DMS 273 treated with DMSO at 0.1 percent for 48 hours (cell line): Measurements from ENCODE around the gene APBB3.

ENCODE experiments used
- DNase-seq: peaks from one replicate; lab custom pipeline; 2025; lab: John Stamatoyannopoulos, UW

The APBB3 gene

DNA sequence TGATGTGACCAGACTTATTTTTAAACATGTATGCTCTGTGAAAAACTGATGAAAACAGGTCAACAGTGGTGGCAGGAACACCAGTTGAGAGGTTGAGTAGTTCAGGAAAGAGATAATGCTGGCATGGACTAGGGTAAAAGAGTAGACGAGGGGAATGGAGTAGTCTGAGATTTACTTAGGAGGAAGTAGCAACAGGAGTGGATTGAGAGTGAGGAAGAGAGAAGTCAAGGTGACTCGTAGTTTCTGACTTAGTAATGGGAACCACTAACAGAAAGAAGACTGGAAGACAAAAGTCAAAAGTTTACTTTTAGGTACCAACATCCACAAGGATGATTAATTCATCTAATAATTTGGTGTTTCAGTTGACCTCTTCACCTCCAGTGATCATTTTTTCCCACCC, 10.7 kb downstream of the APBB3 start:
- no peak for DNase-seq

DNA sequence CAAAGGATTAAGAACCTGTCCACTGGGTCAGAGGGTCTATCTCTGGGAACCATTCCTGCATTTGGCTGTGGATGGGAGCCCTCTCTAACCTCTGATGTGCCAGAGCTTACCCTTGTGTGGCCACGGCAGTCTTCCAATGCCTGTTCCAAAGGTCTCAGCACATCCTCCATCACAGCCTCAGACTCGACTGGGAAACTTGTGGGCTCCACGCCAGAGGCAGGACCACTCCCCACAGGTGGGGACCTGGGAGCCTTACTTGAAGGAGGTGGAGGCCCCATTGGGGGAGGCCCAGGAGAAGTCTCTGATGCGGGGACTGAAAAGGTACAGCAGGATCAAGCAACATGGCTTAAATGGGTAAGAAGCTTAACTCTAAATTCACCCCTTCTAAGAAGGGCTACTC, 12.5 kb downstream of the APBB3 start:
- DNase-seq = no peak

DNA sequence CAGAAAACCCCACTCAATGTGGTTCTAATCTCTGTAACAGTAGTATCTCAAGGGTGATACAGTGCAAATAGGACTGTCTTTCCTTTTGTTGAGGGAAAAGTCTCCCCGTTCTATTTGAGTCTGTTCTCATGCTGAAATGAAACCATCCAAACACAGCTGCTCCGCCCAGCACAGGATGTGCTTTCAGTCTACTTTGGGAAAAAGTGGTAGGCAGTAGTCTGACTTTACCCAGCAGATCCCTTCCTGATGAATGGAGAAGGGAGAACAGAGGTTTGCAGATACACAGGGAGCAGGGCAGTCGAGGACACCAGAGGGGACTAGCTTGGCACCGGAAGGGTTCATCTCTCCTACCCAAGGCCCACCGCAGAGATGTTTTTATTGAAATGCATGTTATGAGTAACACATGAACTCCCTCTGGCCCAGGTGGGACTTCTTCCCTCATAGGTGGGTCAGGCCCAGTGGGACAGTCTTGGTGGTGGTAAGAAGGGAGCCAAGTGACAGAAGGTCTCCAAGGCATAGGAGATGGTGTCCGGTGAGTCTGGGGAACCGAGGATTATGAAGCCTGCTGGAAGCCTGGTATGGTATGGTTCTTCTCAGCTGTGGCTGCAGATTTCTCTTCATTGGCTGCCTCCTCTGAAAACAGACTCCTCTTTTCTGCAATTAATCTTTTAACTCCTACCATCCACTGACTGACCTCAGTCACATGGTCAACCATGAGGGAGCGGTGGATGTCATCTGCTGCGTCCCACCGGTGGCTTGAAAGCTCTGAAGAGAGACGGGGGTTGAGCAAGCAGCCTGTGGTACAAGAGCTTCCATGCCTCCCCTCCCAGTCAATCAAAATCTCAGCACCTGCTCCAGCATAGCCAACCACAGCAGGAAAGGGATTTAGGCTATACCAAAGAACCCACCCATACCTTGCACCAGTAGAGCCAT, 14.0 kb downstream of the APBB3 start:
- no peak for DNase-seq

DNA sequence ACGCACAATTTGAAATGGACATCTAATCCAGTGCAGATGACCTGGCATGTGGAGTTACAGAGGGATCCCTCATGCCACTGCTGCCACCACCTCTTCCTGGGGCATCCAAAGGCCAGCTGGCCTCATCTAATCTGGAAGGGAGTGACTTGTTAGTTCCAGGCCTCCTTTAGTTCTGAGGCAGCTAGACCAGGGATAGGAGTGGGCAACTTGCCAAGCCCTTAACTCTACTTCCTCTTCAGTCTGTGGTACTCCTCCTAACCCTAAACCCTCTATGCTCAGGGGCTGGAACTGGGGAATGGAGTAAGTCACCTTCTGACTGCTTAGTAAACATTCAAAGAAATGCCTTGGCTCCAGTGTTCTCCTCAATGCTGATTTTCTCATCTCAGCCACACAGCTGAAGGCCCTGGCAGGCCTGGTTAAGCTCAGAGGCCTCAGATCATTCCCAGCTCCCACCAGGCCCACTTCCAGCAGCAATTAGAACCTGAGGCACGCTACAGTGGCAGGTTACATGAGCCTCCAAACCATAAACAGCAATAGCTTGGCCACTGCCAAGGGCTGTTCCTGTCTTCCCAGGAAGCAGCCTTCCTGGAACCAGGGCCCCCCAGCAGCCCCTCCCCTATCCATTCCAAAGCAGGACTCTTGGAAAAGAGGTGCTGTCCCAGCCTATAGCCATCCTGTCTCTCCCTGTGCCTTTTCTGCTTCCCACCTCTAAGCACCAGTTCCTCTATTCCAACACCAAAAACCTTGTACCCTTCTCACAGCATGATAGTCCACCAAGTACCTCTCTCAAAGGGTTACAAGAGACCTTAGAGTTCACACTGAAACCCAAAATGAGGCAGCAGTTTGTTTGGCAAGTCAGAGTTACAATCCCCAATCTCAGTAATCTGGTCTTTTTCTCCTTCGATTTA, 14.9 kb downstream of the APBB3 start:
- no peak for DNase-seq

DNA sequence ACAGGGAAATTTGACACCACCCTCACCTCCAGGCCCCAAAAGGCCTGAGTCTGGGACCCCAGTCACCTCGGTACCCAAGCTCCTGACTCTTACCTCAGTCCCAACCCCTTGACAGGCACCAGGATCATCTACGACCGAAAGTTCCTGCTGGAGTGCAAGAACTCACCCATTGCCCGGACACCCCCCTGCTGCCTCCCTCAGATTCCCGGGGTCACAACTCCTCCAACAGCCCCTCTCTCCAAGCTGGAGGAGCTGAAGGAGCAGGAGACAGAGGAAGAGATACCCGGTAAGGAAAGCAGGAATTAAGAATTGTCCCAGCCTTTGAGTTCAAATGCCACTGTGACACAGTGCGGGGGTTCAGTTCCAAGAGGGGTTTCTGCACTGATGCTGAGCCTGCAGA, 15.6 kb downstream of the APBB3 start:
- DNase-seq = no peak

DNA sequence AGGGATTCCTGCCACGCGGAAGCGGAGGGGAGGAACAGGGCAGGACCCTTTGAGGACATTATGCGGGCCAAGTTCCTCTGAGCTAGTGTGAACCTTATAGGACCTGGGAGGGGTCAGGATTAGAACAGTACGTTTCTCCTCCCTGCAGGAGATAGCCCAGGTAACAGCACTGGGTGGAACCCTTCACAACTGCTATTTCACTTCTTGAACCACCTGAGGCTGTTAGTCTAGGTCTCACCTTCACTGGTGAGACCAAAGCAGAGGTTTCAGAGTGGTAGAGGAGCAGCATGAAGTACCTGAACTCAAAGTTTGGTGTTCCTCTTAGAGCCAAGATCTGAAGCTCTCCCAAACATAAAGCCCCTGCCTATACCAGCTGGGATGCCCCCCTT, 16.1 kb downstream of the APBB3 start:
- DNase-seq = no peak

DNA sequence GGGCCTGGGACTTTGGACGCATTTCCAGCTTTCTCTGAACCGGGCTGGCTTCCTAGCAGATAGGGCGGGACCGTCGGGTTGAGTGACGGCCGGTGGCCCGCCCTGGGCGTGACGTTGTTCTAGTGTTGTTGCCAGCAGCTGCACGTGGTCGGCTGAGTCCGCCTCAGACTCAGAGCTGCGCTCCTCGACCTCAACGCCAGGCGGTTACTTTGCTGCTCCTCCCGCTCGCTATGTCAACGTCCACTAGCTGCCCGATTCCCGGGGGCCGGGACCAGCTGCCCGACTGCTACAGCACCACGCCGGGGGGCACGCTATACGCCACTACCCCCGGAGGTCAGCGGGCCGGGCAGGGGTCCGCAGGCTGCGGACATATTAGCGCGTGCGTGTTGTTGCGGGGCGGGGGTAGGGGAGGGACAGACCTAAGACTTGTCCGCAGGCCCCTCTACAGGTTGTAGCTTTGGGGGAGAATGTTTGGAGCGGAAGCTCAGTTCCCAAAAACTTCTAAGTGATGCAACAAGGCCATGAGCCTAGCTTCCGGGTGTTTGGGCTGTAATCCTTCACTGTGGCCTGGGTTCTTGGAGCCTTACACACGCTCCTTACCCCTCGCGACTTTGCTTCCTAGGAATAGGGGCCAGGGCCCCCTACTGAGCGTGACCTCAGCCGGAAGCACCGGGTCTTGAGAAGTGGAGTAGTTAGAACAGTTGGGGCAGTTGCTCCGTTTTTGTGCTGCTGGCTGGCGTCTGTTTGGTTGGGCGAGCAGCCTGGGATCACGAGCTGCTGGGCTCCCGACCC, 16.7 kb downstream of the APBB3 start, which contains the start of gene EIF4EBP3:
TSS of gene EIF4EBP3 (plus strand) at position 155 of the 792 bp plus-strand sequence. CDS start at position 231, 76 bp downstream.
- peak; percentile 93 for DNase-seq

DNA sequence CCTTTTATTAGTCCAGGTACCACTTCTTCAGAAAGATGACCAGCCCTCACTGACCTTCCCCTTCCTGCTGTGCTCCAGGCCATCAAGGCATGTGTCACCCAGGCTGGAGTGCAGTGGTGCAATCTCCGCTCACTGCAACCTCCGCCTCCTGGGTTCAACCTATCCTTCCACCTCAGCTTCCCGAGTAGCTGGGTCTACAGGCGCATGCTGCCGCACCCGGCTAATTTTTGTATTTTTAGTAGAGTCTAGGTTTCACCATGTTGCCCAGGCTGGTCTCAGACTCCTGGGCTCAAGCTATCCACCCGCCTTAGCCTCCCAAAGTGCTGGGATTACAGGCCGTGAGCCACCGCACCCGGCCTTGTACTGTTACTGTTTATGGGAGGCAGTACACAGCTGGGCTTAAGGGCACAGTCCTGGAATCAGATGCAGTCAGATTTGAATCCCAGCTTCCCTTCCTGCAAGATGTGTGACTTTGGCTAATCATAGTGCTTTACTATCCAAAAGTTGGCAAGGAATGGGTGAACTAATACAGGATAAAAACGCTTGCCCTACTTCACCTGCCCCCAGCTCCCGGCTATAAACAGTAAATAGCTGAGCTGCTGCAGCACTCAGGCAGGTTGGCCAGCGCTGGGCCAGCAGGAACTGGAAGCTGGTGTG, 17.4 kb downstream of the APBB3 start:
- DNase-seq = peak; percentile 55

DNA sequence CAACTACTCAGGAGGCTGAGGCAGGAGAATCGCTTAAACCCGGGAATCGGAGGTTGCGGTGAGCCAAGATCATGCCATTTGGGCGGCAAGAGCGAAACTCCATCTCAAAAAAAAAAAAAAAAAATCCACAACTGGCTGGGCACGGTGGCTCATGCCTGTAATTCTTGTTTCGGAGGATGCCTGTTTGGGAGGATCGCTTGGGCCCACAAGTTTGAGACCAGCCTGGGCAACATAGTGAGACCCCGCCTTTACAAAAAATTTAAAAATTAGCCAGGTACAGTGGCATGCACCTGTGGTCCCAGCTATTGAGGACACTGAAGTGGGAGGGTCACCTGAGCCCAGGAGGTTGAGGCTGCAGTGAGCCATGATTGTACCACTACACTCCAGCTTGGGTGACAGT, 18.8 kb downstream of the APBB3 start:
- no peak for DNase-seq

DNA sequence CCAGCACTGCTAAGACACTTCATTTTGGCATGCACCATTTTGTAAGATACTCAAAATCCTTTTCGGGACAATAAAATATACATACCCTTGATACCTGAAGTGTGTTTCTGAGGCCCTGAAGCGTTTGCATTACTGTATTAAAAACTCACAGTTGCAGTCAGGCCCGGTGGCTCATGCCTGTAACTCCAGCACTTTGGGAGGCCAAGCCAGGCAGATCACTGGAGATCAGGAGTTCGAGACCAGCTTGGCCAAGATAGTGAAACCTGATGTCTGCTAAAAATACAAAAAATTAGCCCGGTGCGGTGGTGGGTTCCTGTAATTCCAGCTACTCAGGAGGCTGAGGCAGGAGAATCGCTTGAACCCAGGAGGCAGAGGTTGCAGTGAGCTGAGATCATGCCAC, 19.4 kb downstream of the APBB3 start:
- DNase-seq = no peak

DNA sequence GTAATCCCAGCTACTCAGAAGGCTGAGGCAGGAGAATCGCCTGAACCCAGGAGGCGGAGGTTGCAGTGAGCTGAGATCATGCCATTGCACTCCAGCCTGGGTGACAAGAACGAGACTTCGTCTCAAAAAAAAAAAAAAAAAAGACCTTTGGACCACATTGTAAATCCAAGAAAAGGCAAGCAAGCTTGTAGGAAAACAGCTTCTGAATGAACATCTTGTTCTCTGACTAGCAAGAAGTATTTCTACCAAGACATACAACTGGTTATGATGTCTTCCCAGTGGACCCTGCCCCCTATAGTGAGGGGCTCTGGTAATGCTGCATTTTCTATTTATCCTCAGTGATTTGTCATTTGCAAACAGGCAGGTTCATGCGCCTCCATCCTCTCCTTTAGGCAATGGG, 21.4 kb downstream of the APBB3 start:
- DNase-seq = no peak

DNA sequence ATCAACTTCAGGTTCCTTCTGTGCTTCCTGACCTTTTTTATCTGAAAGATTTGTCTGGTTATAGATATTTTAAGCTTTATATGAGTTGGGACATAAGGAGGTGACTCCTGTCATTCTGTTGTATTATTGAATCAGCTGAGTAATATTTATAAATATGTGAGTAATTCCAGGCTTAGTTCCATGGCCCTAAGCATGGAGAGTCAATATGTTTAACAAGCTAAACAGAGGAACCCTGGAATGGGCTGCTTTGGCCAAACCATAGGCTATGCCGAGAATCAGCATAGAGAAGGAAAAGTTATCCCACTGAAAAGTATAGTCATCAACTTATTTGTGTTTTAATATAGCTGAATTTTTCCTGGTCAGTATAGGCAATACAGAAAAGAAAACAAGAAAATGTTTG, 24.2 kb downstream of the APBB3 start:
- DNase-seq = no peak

DNA sequence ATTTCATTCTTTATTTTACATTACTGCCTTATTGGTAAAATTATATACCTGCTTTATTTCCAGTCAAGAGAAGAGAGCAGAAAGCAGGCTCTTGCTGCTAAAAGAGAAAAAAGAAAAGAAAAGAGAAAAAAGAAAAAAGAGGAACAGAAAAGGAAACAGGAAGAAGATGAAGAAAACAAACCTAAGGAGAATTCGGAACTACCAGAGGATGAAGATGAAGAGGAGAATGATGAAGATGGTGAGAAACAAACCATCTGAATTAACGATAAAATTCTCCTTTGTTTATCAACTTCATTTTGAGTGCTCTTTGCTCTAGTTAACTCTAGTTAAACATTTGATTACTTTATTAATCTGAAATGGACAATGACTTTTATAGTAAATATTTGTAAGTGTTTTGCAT, 40.4 kb downstream of the APBB3 start:
- no peak for DNase-seq

DNA sequence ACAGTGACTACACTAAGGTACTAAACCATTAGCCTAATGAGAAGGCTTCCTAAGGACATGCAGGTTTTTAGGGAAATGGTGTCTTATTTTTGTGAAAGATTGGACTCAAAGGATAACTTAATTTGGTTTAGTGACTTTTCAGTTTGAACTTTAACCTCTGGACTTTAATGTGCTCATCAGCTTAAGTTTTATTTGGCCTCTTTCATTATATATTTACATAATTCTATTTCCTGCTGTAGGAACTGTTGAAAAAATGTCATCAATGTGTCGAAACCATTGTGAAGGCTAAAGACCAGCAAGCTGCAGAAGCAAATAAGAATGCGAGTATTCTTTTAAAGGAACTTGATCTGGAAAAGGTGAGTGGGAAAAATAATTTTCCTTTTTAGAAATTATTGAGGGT, 51.3 kb downstream of the APBB3 start:
- no peak for DNase-seq

DNA sequence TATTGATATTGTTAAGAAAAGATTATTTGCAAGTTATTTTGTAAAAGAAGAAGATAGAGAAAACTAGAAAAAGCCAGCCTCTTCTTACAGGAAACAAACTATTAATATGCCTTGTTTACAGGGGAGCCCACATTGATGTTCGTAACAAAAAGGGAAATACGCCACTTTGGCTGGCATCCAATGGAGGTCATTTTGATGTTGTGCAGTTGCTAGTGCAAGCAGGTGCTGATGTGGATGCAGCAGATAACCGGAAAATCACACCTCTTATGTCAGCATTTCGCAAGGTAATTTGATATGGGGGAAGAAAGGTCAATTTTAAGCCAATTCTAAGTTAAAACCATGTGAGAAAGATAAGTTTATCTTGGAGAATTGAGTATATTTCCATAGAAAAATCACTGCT, 54.5 kb downstream of the APBB3 start:
- no peak for DNase-seq
